Thoracic aorta (tissue), 2 donors: Measurements from ENCODE around the gene TAF7L. TPM values are rescaled to one million over a fixed set of nuclear protein-coding genes. Genes with fewer than 3 reads are reported as not detected.

Experiments
- ATAC-seq: fragments of 150-250 bp; one replicate; pipeline ENCODE4 v1.8.0; 2017; ENCODE audit warnings: low read depth; ENCODE audit not compliant: insufficient number of reproducible peaks, low FRiP score
- DNase-seq: peaks from one replicate; pipeline ENCODE4 v3.0.0-alpha.2; 2020; ENCODE audit warnings: low spot score
- H3K27ac ChIP-seq, 2 donors: fragments of 200-600 bp; sonication (generic); 1 replicate in 1 of 2; 2 replicates in 1 of 2; pipeline ENCODE4 v1.5.1; 2016; ENCODE audit warnings: mild to moderate bottlenecking in 2 of 2, moderate library complexity in 2 of 2
- H3K27me3 ChIP-seq: fragments of 200-600 bp; sonication (generic); replicated peaks from 2 replicates; pipeline ENCODE4 v1.6.0; 2016; ENCODE audit warnings: mild to moderate bottlenecking; ENCODE audit not compliant: insufficient read depth
- H3K36me3 ChIP-seq: fragments of 200-600 bp; sonication (generic); one replicate; pipeline ENCODE4 v1.5.1; 2016
- H3K4me1 ChIP-seq, 2 donors: fragments of 200-600 bp; sonication (generic); 1 replicate in 1 of 2; 2 replicates in 1 of 2; pipeline versions ENCODE4 v1.5.1 to v1.6.0; 2016; ENCODE audit warnings: low read depth in 2 of 2, mild to moderate bottlenecking in 1 of 2; ENCODE audit not compliant: control insufficient read depth in 1 of 2
- H3K4me3 ChIP-seq: fragments of 200-600 bp; sonication (generic); 2 replicates; pipeline ENCODE4 v1.5.1; 2016; ENCODE audit warnings: mild to moderate bottlenecking
- H3K9me3 ChIP-seq: fragments of 200-600 bp; sonication (generic); 2 replicates; pipeline ENCODE4 v1.5.1; 2016
- CTCF ChIP-seq: fragments of 200-600 bp; sonication (generic); IDR thresholded peaks from one replicate; pipeline ENCODE4 v1.5.1; 2019; ENCODE audit warnings: antibody characterized with exemption
- total RNA-seq, 2 donors: library from RNA; depleted of rRNA; stranded (reverse); fragments of >200 nt; gene quantifications; one replicate each; pipeline versions ENCODE4 v1.1.0 to v1.2.3, GENCODE V29; 2016

Gene TAF7L
- total RNA-seq, 2 donors from 2014 or later, result not detected

- H3K27me3 ChIP-seq, result no peaks in the 10 kb centered on the region
- no peak overlapping the region for H3K27ac ChIP-seq
Measured at GRCh38 chrX:101237041-101237440, 54.1 kb downstream of the TAF7L start.

GRCh38 chrX:101232316-101232715 is 58.8 kb downstream of the TAF7L start:
- no peak for ATAC-seq
- Histone ChIP-seq H3K9me3 (no peaks in the 10 kb centered on the region), H3K27ac (no peak overlapping the region), H3K4me3 (no peak overlapping the region), H3K27me3 (no peaks in the 10 kb centered on the region), H3K36me3 (no peaks in the 10 kb centered on the region), H3K4me1 (no peaks in the 10 kb centered on the region)
- DNase-seq, result no peak
- no peak for TF ChIP-seq CTCF

More at GRCh38 chrX:101237041-101237440, 54.1 kb downstream of the TAF7L start:
- no peak for TF ChIP-seq CTCF
- no peaks in the 10 kb centered on the region for H3K36me3 ChIP-seq
- no peak for DNase-seq
- H3K4me1 ChIP-seq, result no peaks in the 10 kb centered on the region
- no peak for ATAC-seq
- no peaks in the 10 kb centered on the region for H3K9me3 ChIP-seq
- H3K4me3 ChIP-seq, result no peak overlapping the region

- ATAC-seq (no peak), DNase-seq (no peak)
- Histone ChIP-seq H3K4me3 (no peak overlapping the region), H3K4me1 (no peaks in the 10 kb centered on the region), H3K27me3 (no peaks in the 10 kb centered on the region), H3K27ac (no peak overlapping the region), H3K36me3 (no peaks in the 10 kb centered on the region), H3K9me3 (no peaks in the 10 kb centered on the region)
- no peak for TF ChIP-seq CTCF
Measured at GRCh38 chrX:101231080-101231479, 60.1 kb downstream of the TAF7L start.

- Histone ChIP-seq H3K4me3 (no peak overlapping the region), H3K27ac (no peak overlapping the region), H3K36me3 (no peaks in the 10 kb centered on the region), H3K4me1 (no peaks in the 10 kb centered on the region), H3K27me3 (no peaks in the 10 kb centered on the region), H3K9me3 (no peaks in the 10 kb centered on the region)
- TF ChIP-seq CTCF, result no peak
- ATAC-seq (no peak), DNase-seq (no peak)
Measured at GRCh38 chrX:101230636-101231035, 60.5 kb downstream of the TAF7L start.

- no peak for TF ChIP-seq CTCF
- Histone ChIP-seq H3K9me3 (no peaks in the 10 kb centered on the region), H3K36me3 (no peaks in the 10 kb centered on the region), H3K4me3 (no peak overlapping the region), H3K27me3 (no peaks in the 10 kb centered on the region), H3K27ac (no peak overlapping the region), H3K4me1 (no peaks in the 10 kb centered on the region)
- no peak for DNase-seq
- no peak for ATAC-seq
Measured at GRCh38 chrX:101229170-101229569, 62.0 kb downstream of the TAF7L start.
